WERI-Rb-1 (cell line): ENCODE measurements around the gene DHX57.

Source experiments
- DNase-seq: peaks from one replicate; pipeline ENCODE4 v3.0.0-alpha.2; 2020
- H3K27ac ChIP-seq: fragments of 250-450 bp; sonication (Bioruptor Pico); 2 replicates; pipeline ENCODE4 v1.5.1; 2020; ENCODE audit warnings: mild to moderate bottlenecking, moderate library complexity
- H3K27me3 ChIP-seq: fragments of 250-450 bp; sonication (Bioruptor Pico); 2 replicates; pipeline ENCODE4 v1.5.1; 2021; ENCODE audit warnings: mild to moderate bottlenecking, low read depth, moderate library complexity; ENCODE audit not compliant: insufficient read depth, severe bottlenecking
- H3K36me3 ChIP-seq: fragments of 250-450 bp; sonication (Bioruptor Pico); 2 replicates; pipeline ENCODE4 v1.5.1; 2020; ENCODE audit warnings: mild to moderate bottlenecking, moderate library complexity
- H3K4me3 ChIP-seq: 2 replicates; pipeline ENCODE4 v1.5.1; 2011; ENCODE audit warnings: low read depth, mild to moderate bottlenecking, control low read depth, low read length
- H3K9me3 ChIP-seq: fragments of 250-450 bp; sonication (Bioruptor Pico); 2 replicates; pipeline ENCODE4 v1.5.1; 2021; ENCODE audit warnings: mild to moderate bottlenecking, moderate library complexity; ENCODE audit not compliant: severe bottlenecking
- TF ChIP-seq, protein P1 (sequence below): IDR thresholded peaks from 2 replicates; pipeline ENCODE4 v1.5.1; 2011; ENCODE audit warnings: low read depth, mild to moderate bottlenecking, control low read depth, inconsistent platforms, low read length

Gene DHX57

DNA sequence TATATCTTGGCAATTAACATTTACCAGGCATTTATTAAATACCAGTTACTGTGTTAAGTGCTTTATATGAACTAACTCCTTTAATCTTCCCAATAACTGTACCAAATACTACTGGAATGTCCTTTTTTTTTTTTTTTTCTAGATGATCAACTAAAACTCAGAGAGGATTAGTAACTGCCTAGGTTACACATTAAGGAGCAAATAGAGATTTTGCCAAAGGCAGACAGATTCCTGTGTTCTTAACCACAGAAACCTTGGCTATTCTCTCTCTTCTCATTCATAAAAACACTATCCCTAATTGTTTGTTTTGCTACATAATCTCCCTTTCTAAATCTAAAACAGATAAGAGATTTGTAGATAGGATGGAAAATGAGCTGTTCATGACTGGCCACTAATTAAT, 13.3 kb downstream of the DHX57 start:
- H3K27ac ChIP-seq, result no peak overlapping the region
- H3K36me3 ChIP-seq, result peaks cover 69% of the 10 kb centered on the region
- H3K4me3 ChIP-seq, result no peak overlapping the region
- TF ChIP-seq, protein P1, sequence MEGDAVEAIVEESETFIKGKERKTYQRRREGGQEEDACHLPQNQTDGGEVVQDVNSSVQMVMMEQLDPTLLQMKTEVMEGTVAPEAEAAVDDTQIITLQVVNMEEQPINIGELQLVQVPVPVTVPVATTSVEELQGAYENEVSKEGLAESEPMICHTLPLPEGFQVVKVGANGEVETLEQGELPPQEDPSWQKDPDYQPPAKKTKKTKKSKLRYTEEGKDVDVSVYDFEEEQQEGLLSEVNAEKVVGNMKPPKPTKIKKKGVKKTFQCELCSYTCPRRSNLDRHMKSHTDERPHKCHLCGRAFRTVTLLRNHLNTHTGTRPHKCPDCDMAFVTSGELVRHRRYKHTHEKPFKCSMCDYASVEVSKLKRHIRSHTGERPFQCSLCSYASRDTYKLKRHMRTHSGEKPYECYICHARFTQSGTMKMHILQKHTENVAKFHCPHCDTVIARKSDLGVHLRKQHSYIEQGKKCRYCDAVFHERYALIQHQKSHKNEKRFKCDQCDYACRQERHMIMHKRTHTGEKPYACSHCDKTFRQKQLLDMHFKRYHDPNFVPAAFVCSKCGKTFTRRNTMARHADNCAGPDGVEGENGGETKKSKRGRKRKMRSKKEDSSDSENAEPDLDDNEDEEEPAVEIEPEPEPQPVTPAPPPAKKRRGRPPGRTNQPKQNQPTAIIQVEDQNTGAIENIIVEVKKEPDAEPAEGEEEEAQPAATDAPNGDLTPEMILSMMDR, result no peak
- no peaks in the 10 kb centered on the region for H3K27me3 ChIP-seq
- no peak for DNase-seq
- H3K9me3 ChIP-seq, result no peaks in the 10 kb centered on the region

- no peak overlapping the region for H3K4me3 ChIP-seq
- TF ChIP-seq, protein P1, result no peak
- no peak overlapping the region for H3K27ac ChIP-seq
- H3K9me3 ChIP-seq, result no peaks in the 10 kb centered on the region
- peaks cover 71% of the 10 kb centered on the region for H3K36me3 ChIP-seq
- no peak for DNase-seq
- no peaks in the 10 kb centered on the region for H3K27me3 ChIP-seq
These were observed 19.6 kb downstream of the DHX57 start for GRCh38 chr2:38856165-38856564.

DNA sequence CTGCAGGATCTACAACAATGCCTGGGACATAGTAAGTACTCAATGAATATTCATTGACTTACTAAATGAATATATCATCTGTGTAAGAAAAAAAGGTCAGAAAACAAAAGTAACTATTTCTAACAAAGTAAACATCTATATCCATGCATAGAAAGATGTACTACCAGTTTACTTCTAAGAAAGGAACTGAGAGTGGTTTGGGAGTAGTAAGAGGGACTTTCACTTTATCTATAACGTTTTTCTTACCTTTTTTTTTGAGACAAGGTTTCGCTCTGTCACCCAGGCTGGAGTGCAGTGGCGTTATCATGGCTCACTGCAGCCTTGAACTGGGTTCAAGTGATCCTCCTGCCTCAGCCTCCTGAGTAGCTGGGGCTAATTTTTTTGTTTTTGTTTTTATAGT, 25.7 kb downstream of the DHX57 start:
- no peak for DNase-seq

DNA sequence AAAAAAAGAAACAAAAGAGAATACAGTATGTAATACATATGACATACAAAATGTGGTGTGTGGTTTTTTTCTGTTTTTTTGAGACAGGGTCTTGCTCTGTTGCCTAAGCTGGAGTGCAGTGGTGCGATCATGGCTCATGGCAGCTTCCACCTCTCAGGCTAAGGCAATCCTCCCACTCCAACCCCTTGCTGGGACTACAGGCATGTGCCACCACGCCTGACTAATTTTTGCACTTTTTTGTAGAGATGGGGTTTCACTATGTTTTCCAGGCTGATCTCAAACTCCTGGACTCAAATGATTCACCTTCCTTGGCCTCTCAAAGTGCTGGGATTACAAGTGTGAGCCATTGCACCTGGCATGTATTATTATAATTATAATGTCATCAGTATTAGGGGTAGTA, 38.9 kb downstream of the DHX57 start:
- TF ChIP-seq, protein P1, result no peak
- no peaks in the 10 kb centered on the region for H3K27me3 ChIP-seq
- H3K27ac ChIP-seq, result no peak overlapping the region
- H3K4me3 ChIP-seq, result no peak overlapping the region
- no peaks in the 10 kb centered on the region for H3K9me3 ChIP-seq
- no peak for DNase-seq
- H3K36me3 ChIP-seq, result peaks cover 65% of the 10 kb centered on the region

More for the DNA sequence above, 25.7 kb downstream of the DHX57 start:
- Histone ChIP-seq H3K4me3 (no peak overlapping the region), H3K36me3 (peaks cover 39% of the 10 kb centered on the region), H3K9me3 (no peaks in the 10 kb centered on the region), H3K27ac (no peak overlapping the region), H3K27me3 (no peaks in the 10 kb centered on the region)
- TF ChIP-seq, protein P1, result no peak

GRCh38 chr2:38835990-38836389, 39.7 kb downstream of the DHX57 start:
- Histone ChIP-seq H3K27me3 (no peaks in the 10 kb centered on the region), H3K36me3 (peaks cover 60% of the 10 kb centered on the region), H3K4me3 (no peak overlapping the region), H3K9me3 (no peaks in the 10 kb centered on the region), H3K27ac (no peak overlapping the region)
- TF ChIP-seq, protein P1, result no peak
- DNase-seq, result no peak

GRCh38 chr2:38835015-38835601, 40.6 kb downstream of the DHX57 start:
- H3K27ac ChIP-seq, result no peak overlapping the region
- no peak overlapping the region for H3K4me3 ChIP-seq
- peaks cover 61% of the 10 kb centered on the region for H3K36me3 ChIP-seq
- no peaks in the 10 kb centered on the region for H3K9me3 ChIP-seq
- TF ChIP-seq, protein P1, result peak; percentile 50; the same call in 1 of the 2 replicates
- no peak for DNase-seq
- no peaks in the 10 kb centered on the region for H3K27me3 ChIP-seq
